ENCODE measurements around the gene SLC9A9.
"Not testable (repeated sequence)": the region's sequence is repeated elsewhere in the genome, so short reads cannot be mapped to it uniquely, and the experiment has no call there.

SLC9A9 gene

GRCh38 chr3:143847787-143848631 lies at the start of gene SLC9A9:
Gene SLC9A9 (minus strand): TSS chr3:143848468. CDS start chr3:143848322, 146 bp downstream.
- peak in 51 of 58 donors; percentile 6 to 82 (median 35) for DNase-seq

GRCh38 chr3:143897576-143898295 lies 49.5 kb upstream of the SLC9A9 start:
- DNase-seq: peak in 5 of 58 donors; percentile 9 to 40 (median 27)

- no peak for DNase-seq
Measured at GRCh38 chr3:143896486-143896885, 48.2 kb upstream of the SLC9A9 start.

GRCh38 chr3:143895805-143896204 lies 47.5 kb upstream of the SLC9A9 start:
- DNase-seq: no peak

- DNase-seq: no peak
Measured at GRCh38 chr3:143888846-143889245, 40.6 kb upstream of the SLC9A9 start.

- no peak for DNase-seq
Measured at GRCh38 chr3:143888166-143888565, 39.9 kb upstream of the SLC9A9 start.

- DNase-seq: peak in 3 of 58 donors; percentile 5 to 28 (median 6)
Measured at GRCh38 chr3:143885780-143886427, 37.6 kb upstream of the SLC9A9 start.

GRCh38 chr3:143884861-143885260 lies 36.6 kb upstream of the SLC9A9 start:
- no peak for DNase-seq

GRCh38 chr3:143883151-143883550 lies 34.9 kb upstream of the SLC9A9 start:
- DNase-seq: no peak

GRCh38 chr3:143881095-143881494 lies 32.8 kb upstream of the SLC9A9 start:
- DNase-seq: no peak

- DNase-seq: no peak
Measured at GRCh38 chr3:143875546-143875945, 27.3 kb upstream of the SLC9A9 start.

GRCh38 chr3:143873553-143873952 lies 25.3 kb upstream of the SLC9A9 start:
- DNase-seq: not testable (repeated sequence)

- DNase-seq: no peak
Measured at GRCh38 chr3:143865302-143865701, 17.0 kb upstream of the SLC9A9 start.

GRCh38 chr3:143859465-143860203 lies 11.4 kb upstream of the SLC9A9 start:
- DNase-seq: no peak

- no peak for DNase-seq
Measured at GRCh38 chr3:143856252-143856970, 8.1 kb upstream of the SLC9A9 start.

- DNase-seq: no peak
Measured at GRCh38 chr3:143855183-143855582, 6.9 kb upstream of the SLC9A9 start.

- no peak for DNase-seq
Measured at GRCh38 chr3:143851331-143852017, 3.2 kb upstream of the SLC9A9 start.

GRCh38 chr3:143850877-143851276 lies 2.6 kb upstream of the SLC9A9 start:
- DNase-seq: no peak

- no peak for DNase-seq
Measured at GRCh38 chr3:143849854-143850549, 1.7 kb upstream of the SLC9A9 start.
